ENCODE results near the gene TMEM94.

The TMEM94 gene

DNA sequence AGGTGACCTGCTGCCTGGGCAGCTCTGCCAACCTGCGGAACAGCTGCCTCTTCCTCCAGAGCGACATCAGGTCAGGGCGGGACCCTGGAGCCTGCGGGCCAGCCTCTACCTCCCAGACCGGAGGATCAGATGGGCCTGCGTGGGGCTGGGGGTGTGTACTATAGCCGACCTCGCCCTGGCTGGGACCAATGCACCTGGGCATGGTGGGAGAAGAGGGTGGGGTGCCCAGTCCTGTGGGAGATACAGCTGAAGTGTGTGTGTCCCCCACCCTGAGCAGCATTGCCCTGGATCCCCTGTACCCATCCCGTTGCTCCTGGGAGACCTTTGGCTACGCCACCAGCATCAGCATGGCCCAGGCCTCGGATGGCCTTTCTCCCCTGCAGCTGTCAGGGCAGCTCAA is 39.6 kb downstream of the TMEM94 start:
- DNase-seq (ENCODE audit: low spot score) = no peak

DNA sequence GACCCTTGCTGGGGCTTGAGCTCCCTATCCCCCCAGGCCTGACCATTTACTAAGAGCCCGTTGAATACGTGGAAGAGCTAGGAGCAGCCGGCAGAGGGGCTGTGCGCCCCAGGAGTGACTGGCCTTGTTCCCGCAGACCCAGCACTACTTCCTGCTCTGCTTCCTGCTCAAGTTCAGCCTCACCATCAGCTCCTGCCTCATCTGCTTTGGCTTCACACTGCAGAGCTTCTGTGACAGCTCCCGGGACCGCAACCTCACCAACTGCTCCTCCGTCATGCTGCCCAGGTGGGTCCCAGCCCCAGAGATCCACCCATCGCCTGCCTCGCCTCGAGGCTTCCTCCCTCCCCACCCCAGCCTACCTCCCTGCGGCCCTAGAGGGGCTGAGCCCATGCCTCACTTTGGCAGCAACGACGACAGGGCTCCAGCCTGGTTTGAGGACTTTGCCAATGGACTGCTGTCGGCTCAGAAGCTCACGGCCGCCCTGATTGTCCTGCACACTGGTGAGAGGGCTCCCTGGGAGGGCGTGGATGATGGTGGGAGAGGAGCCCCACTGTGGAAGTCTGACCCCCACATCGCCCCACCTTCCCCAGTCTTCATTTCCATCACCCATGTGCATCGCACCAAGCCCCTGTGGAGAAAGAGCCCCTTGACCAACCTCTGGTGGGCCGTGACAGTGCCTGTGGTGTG is 41.7 kb downstream of the TMEM94 start:
- DNase-seq (ENCODE audit: low spot score) = no peak

DNA sequence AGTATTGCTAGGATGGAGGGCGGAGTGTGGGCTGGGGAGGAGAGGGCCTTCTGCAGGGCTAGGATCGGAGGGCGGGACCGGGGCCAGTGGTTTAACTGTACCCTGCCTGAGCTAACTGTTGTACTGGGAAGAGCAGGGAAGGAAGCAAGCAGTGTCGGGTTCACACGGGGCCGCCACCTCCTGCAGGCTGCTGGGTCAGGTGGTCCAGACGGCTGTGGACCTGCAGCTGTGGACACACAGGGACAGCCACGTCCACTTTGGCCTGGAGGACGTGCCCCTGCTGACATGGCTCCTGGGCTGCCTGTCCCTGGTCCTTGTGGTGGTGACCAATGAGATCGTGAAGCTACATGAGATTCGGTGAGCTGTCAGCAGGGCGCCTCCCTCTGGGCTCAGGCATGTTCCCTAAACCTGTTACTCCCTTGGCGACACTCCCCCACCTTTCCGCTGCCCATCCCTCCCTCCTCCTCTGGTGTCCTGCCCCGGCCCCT is 42.3 kb downstream of the TMEM94 start:
- no peak for DNase-seq (ENCODE audit: low spot score)

DNA sequence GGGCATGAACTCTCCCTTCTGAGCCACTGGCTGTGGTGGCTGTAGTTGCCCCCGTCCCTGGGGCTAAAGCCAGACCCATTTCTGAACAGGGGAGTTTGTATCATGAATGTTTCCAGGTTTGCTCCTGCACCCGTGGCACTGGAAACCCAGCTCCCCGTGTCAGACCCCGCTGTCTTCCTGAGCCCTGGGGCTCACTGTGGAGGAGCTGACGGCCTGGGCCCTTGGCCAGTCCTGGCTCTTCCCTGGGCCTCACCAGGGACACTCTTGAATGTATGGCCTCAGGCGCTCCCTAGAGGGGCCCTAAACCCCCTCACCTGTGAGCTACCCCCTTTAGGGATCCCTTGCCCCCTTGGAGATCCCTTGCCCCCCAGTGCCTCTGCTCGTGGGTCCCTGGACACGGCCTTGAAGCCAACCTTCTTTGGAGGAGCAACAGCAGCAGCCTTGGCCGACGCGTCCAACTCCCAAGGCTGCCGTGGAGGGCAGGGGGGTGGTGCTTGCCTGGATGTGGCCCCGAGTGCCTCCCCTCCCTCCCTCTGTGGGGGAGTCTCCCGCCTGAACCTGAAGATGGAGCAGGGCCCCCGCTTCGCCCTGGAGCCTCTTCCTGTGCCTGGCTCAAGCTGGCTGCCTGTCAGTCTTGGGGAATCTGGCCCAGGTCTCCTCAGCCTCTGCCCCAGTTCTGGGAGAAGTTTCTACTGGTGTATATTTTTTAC is 43.0 kb downstream of the TMEM94 start:
- no peak for DNase-seq (ENCODE audit: low spot score)

DNA sequence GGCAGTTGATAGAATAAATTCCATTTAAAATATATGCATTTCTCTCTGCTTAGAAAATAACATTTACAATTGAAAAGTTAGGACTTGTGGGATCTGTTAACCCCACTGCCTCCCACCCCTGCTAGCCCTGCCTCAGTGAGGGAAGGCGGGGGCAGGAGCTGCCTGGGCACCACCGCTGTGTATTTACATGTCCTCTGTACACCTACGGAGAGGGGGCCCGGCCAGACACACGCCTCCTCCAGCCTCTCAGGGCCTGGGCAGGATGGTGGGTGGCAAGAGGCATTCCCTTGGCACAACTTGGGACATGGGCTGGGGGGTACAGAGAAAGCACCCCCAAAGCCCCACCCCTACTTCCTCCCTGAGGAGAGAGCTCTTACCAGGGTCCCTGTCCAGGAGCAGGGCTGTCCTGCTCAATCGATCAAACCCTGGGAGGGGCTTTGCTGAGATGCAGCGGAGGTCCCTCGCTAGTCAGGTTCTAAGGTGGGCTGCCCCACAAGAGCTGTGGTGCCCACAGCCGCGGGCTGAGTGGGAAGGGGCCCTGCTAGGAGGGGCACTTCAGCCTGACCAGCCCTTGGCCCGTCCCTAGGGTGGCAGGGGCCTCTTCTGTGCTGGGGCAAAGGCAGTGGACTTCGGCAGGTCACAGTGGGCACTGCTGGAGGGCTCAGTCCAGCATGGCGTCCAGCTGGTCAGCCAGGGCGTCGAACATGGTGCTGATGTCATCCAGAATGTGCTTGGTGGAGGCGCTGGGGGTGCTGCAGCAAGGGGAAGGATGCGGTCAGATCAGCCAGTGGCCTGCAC is 44.2 kb downstream of the TMEM94 start:
- DNase-seq (ENCODE audit: low spot score) = no peak

GRCh38 chr17:75501378-75502071 is 45.1 kb downstream of the TMEM94 start:
- peak; percentile 91 for DNase-seq (ENCODE audit: low spot score)

GRCh38 chr17:75502072-75502720 is 45.8 kb downstream of the TMEM94 start:
- no peak for DNase-seq (ENCODE audit: low spot score)

- DNase-seq (ENCODE audit: low spot score) = no peak
Measured at GRCh38 chr17:75502721-75503329, 46.4 kb downstream of the TMEM94 start.

DNA sequence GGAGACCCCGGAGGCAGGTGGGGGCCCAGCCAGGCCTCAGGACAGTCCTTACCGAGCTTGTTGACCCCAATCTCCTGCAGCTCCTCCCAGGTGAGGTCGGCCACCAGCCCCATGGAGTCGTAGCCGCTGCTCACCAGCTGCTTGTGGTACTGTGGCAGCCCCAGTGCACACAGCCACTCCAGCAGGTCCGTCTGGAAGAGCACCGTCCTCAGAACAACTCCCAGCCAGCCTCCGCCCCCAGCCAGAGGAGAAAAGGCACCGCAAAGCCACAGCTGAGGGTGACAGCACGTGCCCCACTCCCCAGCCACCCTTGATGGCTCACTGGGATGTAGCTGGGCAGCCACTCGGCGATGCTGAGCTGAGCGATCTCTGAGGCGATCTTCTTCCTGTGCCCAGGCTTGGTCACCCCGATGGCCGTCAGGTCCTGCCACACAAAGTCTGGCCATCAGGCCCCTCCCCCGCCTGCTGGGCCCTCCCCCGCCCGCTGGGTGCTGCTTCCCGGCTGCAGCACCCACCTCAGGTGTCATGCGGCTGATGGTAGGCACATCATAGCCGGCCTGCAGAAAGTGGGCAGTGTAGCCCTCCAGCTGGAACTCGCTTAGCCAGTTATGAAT is 47.0 kb downstream of the TMEM94 start:
- no peak for DNase-seq (ENCODE audit: low spot score)

- DNase-seq (ENCODE audit: low spot score) = no peak
Measured at GRCh38 chr17:75503976-75504346, 47.5 kb downstream of the TMEM94 start.

DNA sequence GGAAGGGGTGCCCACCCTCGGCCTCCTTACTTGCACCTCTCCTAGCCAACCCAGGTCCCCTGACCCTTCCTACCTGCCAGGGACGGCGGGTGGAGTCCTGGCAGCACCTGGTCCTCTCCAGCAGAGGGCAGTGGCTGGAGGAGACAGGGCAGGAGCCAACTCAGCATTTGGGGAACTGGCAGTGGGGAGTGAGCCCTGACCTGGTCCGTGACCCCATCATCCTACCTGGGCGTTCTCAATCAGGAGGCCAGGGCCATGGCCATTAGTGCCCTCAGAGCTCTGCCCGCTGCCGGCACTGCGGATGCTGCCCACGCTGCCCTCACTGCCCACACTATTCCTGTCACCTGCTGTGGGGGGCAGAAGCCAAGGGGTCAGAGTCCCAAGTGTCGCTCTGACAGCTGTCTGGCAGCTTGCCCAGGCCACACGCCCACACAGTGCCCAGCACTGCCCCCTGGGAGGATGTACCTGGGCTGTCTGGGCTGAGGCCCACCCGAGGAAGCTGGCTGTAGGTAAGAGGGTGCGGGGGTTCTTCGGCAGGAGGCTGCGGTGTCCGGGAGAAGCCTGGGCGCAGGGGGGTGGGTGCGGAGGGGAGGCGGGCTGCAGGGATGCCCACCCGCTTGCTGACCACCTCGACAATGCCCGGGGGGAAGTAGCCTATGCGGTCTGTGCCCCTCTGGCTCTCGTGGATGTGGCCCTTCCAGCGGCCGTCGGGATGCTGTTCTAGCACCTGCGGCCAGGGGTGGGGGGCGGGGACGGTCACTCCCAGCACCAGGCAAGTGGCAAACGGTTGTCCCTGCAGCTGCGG is 48.1 kb downstream of the TMEM94 start:
- DNase-seq (ENCODE audit: low spot score) = no peak

DNA sequence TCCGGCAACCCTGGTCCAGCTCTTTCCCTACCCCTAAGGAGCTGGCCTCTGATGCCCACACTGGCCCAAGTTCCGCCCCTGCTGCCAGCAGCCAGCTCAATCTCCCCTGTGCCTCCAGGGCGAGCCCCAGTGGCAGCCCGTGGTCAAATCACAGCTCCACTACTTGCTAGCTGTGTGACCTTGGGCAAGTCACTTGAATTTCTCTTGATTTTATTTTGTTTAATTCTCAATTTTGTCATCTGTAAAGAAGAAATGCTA is 48.6 kb downstream of the TMEM94 start:
- DNase-seq (ENCODE audit: low spot score) = no peak

GRCh38 chr17:75505640-75506039 is 49.2 kb downstream of the TMEM94 start:
- DNase-seq (ENCODE audit: low spot score) = no peak

DNA sequence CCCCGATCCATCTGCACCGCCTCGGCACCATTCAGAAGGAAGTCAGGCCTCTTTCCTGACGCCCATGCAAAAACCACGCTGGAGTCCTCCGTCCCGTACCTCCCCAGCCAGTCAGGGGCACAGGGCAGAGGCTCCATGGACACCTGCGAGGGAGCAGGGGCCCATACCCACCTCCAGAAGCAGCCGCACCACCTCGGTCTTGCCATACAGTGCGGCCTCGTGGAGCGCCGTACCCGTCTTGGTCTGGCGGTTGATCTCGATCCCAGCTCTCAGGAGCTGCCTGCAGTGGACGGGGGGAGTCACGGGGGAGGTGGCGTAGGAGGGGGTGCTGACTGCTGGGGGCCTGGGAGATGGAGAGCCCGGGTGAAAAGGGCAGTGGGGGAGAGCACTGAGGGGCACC is 49.7 kb downstream of the TMEM94 start:
- no peak for DNase-seq (ENCODE audit: low spot score)

DNA sequence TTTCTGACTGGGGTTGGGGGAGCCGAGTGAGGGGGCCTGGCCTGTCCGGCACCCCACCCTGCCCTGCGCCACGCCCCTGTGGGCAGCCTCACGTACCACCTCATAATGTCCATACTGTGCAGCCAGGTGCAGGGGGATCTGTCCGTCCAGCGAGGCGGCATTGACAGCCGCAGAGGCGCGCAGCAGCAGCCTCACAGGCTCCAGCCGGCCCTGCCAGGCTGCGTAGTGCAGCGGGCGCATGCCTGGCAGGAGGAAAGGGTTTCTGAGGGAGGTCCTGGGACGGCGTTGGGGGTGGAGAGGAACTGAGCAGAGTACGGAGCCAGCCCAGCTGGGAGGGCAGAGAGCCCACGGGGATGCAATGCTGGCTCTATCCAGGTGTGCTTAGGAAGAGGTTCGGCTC is 50.5 kb downstream of the TMEM94 start:
- no peak for DNase-seq (ENCODE audit: low spot score)

GRCh38 chr17:75507733-75508719 is 51.6 kb downstream of the TMEM94 start:
- peak; percentile 91 for DNase-seq (ENCODE audit: low spot score)

DNA sequence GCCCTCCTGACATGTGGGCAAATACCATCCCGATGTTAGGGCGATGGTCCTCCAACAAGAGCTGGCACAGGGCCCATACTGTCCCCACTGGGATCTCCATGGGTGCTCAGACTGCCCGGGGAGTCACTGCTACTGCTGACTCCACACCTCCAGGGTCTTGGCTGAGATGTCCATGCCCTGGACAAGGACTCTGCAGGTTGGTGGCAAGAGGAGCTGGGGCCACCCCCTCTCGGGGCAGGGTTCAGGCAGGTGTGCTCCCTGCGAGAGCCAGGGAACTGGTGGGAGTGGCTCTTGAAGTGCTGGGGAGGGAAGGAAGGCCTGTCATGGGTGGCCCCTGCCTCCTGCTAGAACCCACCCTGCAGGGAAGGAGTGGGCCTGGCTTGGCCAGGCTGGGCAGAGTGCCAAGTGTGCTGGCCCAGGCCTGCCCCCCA is 52.5 kb downstream of the TMEM94 start:
- DNase-seq (ENCODE audit: low spot score) = no peak

GRCh38 chr17:75509528-75510258 is 53.3 kb downstream of the TMEM94 start:
- DNase-seq (ENCODE audit: low spot score) = no peak
